Measurements from ENCODE around the gene SLC29A2.
A peak's percentile ranks its signal among the peaks of the same experiment; 100 is the strongest.

The SLC29A2 gene

DNA sequence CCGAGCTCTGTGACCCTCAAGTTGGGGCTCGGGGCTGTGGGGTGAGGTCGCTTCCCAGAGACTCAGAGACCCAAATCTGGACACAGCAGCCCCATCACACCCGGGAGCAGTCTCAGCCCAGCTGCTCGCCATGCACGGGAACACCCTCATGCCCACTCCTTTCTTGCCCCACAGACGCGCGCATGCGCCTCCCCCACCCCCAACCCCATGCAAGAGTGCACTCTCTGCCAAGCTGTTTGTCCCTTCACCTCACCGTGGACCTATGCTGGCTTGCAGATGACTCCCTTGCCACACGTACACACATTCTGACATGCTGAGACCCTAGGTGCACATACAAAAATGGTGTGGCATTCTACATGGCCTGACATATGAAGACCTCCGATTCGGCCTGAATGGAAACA, 54.2 kb downstream of the SLC29A2 start:
- TF ChIP-seq, protein P1, sequence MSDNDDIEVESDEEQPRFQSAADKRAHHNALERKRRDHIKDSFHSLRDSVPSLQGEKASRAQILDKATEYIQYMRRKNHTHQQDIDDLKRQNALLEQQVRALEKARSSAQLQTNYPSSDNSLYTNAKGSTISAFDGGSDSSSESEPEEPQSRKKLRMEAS (IDR thresholded peaks at IDR 0.05; ENCODE audit: low read depth, low read length), result no peak
- TF ChIP-seq MYC (IDR thresholded peaks at IDR 0.05; ENCODE audit: low read depth, low read length), result no peak
- TF ChIP-seq POLR2A (IDR thresholded peaks at IDR 0.05; ENCODE audit: extremely low read depth, insufficient read length), result peak; percentile 16
- TF ChIP-seq, protein P2, sequence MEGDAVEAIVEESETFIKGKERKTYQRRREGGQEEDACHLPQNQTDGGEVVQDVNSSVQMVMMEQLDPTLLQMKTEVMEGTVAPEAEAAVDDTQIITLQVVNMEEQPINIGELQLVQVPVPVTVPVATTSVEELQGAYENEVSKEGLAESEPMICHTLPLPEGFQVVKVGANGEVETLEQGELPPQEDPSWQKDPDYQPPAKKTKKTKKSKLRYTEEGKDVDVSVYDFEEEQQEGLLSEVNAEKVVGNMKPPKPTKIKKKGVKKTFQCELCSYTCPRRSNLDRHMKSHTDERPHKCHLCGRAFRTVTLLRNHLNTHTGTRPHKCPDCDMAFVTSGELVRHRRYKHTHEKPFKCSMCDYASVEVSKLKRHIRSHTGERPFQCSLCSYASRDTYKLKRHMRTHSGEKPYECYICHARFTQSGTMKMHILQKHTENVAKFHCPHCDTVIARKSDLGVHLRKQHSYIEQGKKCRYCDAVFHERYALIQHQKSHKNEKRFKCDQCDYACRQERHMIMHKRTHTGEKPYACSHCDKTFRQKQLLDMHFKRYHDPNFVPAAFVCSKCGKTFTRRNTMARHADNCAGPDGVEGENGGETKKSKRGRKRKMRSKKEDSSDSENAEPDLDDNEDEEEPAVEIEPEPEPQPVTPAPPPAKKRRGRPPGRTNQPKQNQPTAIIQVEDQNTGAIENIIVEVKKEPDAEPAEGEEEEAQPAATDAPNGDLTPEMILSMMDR (IDR thresholded peaks at IDR 0.05; ENCODE audit: low read depth, low read length), result no peak
- peak overlapping the region; percentile 32 for H3K4me3 ChIP-seq (ENCODE audit: low read depth, low read length)
- DNase-seq (ENCODE audit: low read depth), result peak; percentile 77

DNA sequence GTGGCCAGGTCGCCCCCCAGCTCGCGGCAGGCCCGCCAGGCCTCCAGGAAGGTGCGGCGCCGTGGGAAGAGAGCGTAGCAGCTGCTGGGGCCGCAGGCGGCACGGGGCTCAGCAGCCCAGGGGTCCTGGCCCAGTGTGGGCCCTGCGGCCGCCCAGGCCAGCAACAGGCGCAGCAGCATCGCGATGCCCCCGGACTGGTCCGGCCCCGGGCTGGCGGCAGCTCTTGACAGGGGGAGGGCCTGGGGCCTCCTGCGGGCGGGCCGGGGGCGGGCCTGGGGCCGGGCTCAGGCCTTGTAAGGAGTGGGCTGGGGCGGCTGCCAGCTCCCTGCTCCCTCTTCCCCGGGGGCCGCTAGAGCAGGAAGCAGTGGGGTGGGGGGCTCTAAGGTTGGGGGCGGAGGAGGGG, 54.7 kb downstream of the SLC29A2 start, which contains the start of gene CD248:
CD248 (minus strand) TSS at position 196 of the 403 bp plus-strand sequence; CDS start at position 179, 17 bp downstream.
- TF ChIP-seq MYC (IDR thresholded peaks at IDR 0.05; ENCODE audit: low read depth, low read length), result no peak
- TF ChIP-seq, protein P1 (IDR thresholded peaks at IDR 0.05; ENCODE audit: low read depth, low read length), result no peak
- no peak for TF ChIP-seq POLR2A (IDR thresholded peaks at IDR 0.05; ENCODE audit: extremely low read depth, insufficient read length)
- TF ChIP-seq, protein P2 (IDR thresholded peaks at IDR 0.05; ENCODE audit: low read depth, low read length), result no peak
- peak within 1 kb of the TSS; percentile 32 for H3K4me3 ChIP-seq (ENCODE audit: low read depth, low read length)
- peak; percentile 87 for DNase-seq (ENCODE audit: low read depth)

DNA sequence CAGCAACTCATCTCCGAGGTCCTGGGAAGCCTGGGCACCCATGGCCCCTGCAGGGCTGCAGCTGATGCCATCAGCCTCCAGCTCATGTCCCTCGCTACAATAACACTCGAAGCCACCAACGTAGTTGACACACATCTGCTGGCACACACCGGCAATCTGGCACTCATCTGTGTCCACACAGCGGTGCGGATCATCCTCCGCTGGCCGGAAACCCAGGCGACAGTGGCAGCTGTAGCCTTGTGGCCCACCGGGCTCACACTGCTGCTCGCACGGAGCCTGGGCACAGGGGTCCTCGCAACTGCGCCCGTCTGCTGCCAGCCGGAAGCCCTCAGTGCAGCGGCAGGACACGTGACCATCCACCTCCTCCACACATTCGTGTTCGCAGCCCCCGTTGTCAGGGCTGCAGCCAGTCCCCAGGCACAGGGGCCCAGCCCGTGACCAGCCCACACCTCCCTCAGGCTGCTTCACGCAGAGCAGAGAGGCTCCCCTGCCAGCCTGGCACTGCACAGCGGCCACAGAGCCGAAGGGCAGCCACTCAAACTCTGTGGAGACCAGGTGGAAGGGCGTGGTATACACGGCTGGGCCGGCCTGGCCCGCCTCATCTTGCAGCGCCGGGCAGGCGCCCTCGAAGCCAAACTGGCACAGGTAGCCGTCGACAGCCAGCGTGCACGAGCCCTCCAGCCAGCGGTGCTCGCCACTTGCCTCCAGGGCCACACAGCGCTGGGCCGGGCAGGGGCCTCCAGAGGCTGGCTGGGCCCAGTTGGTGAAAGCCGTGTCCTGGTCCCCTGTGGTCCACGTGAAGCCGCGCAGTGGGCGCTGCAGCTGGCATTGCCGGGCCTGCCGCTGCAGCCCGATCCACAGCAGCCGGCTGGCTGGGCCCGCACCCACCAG, 55.4 kb downstream of the SLC29A2 start:
- no peak for DNase-seq (ENCODE audit: low read depth)
- TF ChIP-seq MYC (IDR thresholded peaks at IDR 0.05; ENCODE audit: low read depth, low read length), result no peak
- TF ChIP-seq, protein P2 (IDR thresholded peaks at IDR 0.05; ENCODE audit: low read depth, low read length), result no peak
- no peak for TF ChIP-seq POLR2A (IDR thresholded peaks at IDR 0.05; ENCODE audit: extremely low read depth, insufficient read length)
- TF ChIP-seq, protein P1 (IDR thresholded peaks at IDR 0.05; ENCODE audit: low read depth, low read length), result no peak
- no peak overlapping the region for H3K4me3 ChIP-seq (ENCODE audit: low read depth, low read length)

DNA sequence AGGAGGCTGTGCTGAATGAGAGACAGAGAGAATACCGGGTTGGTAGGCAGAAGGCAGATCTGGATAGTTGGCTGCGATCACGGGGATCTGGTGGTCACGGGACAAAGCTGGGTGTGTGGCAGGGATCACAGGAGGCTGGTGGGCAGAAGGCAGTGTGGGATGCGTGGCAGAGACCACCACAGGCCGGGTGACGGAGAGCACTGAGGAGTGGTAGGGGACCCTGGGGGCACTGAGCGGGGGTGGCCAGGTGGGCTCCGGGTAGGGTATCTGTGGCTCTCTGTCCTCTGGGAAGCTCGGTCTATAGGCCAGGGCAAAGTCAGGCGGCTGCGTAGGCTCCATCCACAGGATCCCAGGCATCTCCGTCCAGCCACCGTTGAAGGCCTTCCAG, 56.1 kb downstream of the SLC29A2 start:
- no peak for DNase-seq (ENCODE audit: low read depth)
- TF ChIP-seq MYC (IDR thresholded peaks at IDR 0.05; ENCODE audit: low read depth, low read length) (no peak), POLR2A (IDR thresholded peaks at IDR 0.05; ENCODE audit: extremely low read depth, insufficient read length) (no peak)
- TF ChIP-seq, protein P1 (IDR thresholded peaks at IDR 0.05; ENCODE audit: low read depth, low read length), result no peak
- TF ChIP-seq, protein P2 (IDR thresholded peaks at IDR 0.05; ENCODE audit: low read depth, low read length), result no peak
- no peak overlapping the region for H3K4me3 ChIP-seq (ENCODE audit: low read depth, low read length)

DNA sequence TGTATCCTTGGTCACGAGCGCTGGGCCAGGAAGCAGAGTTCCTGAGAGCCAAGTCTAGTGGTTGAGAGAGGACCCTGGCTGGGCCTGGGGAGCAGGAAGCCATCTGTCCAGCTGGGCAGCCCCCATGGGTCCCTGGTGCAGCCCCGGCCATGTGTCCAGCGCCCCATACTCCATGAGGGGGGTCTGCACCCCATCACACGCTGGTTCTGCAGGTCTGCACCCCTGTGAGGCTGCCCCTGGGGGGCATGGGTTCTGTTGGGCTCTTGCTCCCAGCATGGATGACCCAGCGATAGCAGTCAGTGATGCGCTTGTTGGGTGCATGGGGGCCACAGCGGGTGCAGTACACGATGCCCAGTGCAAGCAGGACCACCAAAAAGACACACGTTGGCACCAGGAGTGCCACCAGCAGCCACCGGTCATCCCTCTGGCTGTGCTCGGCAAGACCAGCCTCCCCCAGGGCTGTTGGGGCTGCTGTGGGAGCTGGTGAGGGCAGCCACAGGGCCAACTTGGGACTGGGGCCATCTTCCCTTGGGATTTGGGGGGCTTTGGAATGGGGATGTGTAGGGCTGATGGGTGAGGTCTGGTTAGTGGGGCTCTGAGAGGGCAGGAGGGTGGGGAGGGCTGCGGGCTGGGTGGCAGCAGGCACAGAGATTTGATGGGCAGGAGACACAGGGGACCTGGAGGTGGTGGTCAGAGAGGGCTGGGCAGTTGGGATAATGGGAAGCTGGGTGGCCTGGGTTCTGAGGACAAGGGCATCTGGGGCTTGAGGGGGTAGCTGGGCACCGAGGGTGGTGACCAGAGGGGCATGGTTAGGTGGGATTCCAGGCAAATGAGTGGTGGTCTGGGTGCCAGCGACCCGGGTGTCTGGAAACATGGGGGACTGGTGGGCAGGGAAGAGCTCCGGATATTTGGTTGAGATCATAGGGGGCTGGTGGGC, 56.7 kb downstream of the SLC29A2 start:
- no peak for DNase-seq (ENCODE audit: low read depth)
- TF ChIP-seq POLR2A (IDR thresholded peaks at IDR 0.05; ENCODE audit: extremely low read depth, insufficient read length), result no peak
- TF ChIP-seq, protein P2 (IDR thresholded peaks at IDR 0.05; ENCODE audit: low read depth, low read length), result no peak
- no peak for TF ChIP-seq MYC (IDR thresholded peaks at IDR 0.05; ENCODE audit: low read depth, low read length)
- TF ChIP-seq, protein P1 (IDR thresholded peaks at IDR 0.05; ENCODE audit: low read depth, low read length), result no peak
- H3K4me3 ChIP-seq (ENCODE audit: low read depth, low read length), result no peak overlapping the region

Data from NB4 (cell line).